Measurements from ENCODE around the gene OR6N2.

Gene OR6N2

GRCh38 chr1:158728510-158729225 lies 52.3 kb downstream of the OR6N2 start:
- DNase-seq (ENCODE audit: insufficient read length, low spot score) (no peak), FAIRE-seq (no peak)
- TF ChIP-seq CTCF (IDR thresholded peaks at IDR 0.05; ENCODE audit: insufficient read depth, missing control alignments), result no peak

- DNase-seq (ENCODE audit: insufficient read length, low spot score) (no peak), FAIRE-seq (no peak)
- TF ChIP-seq CTCF (IDR thresholded peaks at IDR 0.05; ENCODE audit: insufficient read depth, missing control alignments), result no peak
Measured at GRCh38 chr1:158724442-158724841, 56.6 kb downstream of the OR6N2 start.
